GM21529 (cell line): ENCODE measurements around the gene GFI1B.
"Not testable (repeated sequence)": the region's sequence is repeated elsewhere in the genome, so short reads cannot be mapped to it uniquely, and the experiment has no call there.

Experiments
- ATAC-seq: cut with Tn5 transposase; IDR thresholded peaks from one replicate; pipeline ENCODE4 v1.9.1; 2021; ENCODE audit not compliant: unreplicated experiment

The GFI1B gene

DNA sequence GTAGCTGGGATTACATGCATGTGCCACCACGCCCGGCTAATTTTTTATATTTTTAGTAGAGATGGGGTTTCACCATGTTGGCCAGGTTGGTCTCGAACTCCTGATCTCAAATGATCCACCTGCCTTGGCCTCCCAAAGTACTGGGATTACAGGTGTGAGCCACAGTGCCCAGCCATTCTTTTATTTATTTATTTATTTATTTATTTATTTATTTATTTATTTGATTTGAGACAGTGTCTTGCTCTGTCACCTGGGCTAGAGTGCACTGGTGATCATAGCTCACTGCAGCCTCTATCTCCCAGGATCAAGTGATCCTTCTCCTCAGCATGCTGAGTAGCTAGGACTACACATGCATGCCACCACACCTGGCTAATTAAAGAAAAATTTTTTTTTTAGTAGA is 10.6 kb upstream of the GFI1B start:
- ATAC-seq = not testable (repeated sequence)

DNA sequence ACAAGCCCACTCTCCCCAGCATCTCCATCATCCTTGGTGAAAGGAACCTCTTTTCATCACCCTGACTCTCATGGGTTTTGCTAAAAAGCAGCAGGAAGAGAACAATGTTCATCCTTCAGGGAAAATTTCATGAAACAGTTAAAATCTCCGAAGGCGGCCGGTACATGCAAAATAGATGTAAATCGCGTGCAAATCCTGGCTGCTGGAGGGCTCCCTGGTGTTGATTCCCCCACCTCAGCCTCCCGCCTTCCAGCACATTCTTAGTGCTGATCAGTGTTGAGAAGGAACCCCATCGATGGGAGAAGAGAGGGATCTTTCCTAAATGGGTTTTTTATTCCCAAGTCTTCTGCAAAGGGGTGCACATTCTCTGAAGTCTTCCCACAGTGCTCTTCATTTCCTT is 8.7 kb upstream of the GFI1B start:
- no peak for ATAC-seq

GRCh38 chr9:132970324-132971062 is 8.0 kb upstream of the GFI1B start:
- no peak for ATAC-seq

- no peak for ATAC-seq
Measured at GRCh38 chr9:132973166-132973565, 5.3 kb upstream of the GFI1B start.

DNA sequence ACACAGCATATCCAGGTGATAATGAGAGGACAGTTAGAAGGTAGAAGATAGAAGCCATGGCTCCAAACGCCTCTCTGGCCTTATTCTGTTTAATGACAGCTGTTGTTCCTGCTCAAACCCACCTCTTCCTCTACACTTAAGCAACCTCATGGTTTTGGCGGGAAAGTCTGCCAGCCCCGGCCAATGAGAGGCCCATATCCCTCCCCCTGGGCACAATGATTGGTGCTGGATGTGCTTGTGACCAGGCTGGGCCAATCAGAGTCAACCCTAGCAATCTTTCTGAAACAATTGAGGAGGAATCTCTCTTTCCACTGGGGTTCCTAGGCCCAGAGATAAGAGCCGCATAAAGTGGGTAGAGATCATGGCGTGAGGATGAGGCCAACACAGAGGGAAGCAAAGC is 4.8 kb upstream of the GFI1B start:
- no peak for ATAC-seq

DNA sequence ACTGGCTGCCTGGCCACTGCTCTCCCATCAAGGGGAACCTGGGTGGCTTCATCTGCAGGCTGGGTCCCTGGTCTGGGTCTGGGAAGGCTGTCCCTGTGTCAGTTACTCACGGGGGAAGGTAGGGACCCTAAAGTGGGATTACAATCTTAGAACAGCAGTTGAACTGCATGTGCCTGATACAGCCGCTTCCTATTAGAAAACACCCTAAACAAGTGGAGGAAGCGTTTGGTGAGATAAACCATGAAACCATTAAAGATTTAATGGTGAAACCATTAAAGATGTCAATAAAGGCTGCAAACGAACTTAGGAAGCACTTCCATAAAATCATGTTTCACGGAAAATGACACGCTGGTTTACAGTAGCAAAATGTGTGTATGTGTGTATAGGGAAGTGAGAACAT is 2.5 kb upstream of the GFI1B start:
- ATAC-seq = no peak

DNA sequence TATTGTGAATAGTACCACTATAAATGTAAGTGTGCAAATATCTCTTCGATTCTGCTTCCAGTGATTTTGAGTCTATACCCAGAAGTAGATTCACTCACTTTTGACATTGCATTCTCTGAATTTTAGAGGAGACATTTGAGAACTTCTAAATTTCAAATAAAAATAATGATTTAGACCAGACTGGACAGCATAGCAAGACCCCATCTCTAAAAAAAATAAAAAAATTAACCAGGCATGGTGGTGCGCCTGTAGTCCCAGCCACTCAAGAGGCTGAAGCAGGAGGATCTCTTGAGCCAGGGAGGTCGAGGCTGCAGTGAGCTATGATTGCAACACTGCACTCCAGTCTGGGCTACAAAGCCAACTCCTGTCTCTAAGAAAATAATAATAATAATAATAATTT is 1.9 kb upstream of the GFI1B start:
- no peak for ATAC-seq

GRCh38 chr9:132978112-132978450 is 413 bp upstream of the GFI1B start:
- no peak for ATAC-seq

GRCh38 chr9:132980157-132980556 is 1.7 kb downstream of the GFI1B start:
- ATAC-seq = no peak

- peak; percentile 52 for ATAC-seq
Measured at GRCh38 chr9:132982458-132982857, 4.0 kb downstream of the GFI1B start.

GRCh38 chr9:132983491-132984201 is 5.2 kb downstream of the GFI1B start:
- no peak for ATAC-seq

GRCh38 chr9:132984202-132985070 is 5.9 kb downstream of the GFI1B start:
- ATAC-seq = no peak

DNA sequence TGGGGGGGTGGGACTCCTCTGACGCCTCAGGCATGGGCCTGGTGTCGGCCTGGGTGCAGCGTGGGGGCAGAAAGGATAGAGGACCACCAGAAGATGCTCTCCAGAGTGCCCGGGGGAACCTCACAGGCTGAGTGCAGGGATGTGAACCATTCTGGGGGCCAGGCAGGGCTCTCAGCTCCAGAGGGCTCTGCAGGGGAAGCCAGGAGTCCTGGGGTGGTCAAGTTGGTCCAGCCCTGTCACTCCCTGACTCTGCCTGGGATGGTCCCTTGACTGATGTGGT is 6.5 kb downstream of the GFI1B start:
- no peak for ATAC-seq

GRCh38 chr9:132985489-132985888 is 7.0 kb downstream of the GFI1B start:
- no peak for ATAC-seq

- no peak for ATAC-seq
Measured at GRCh38 chr9:132986114-132986513, 7.6 kb downstream of the GFI1B start.

DNA sequence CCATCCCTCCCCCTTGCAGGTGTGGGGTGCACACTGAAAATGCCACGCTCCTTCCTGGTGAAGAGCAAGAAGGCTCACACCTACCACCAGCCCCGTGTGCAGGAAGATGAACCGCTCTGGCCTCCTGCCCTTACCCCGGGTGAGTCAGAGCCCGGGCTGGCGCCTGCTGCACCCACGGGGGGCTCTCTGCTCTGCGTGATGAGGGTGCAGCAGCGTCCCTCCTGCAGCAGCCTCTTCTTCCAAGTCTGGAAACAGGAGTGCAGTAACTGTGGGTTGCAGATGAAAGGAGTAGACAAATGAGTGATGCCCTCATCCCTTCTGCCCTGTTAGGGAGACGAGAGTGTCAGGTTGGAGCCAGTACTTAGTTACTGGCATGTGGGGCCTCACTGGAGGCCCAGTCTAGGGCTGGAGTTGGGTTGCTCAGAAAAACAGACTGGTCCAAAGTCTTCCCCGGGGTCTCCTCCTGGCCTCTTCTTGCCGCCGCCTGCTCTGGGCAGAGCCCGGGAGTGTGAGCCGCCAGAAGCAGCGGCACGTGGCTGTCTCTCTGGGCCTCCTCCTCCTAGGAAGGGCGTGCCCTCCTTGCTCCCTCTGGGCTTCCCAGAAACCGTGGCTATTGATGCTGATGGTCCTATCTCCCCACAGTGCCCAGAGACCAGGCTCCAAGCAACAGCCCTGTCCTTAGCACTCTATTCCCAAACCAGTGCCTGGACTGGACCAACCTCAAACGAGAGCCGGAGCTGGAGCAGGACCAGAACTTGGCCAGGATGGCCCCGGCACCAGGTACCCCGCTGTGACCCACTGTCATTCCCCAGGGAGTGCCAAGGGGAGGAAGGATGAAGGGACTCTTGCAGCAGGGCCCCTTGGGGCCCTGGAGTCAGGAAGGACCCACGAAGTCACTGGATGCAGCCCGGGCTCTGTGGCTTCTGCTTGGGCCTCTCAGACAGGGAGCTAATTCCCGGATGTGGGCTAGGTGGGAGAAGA is 8.4 kb downstream of the GFI1B start:
- ATAC-seq = no peak

DNA sequence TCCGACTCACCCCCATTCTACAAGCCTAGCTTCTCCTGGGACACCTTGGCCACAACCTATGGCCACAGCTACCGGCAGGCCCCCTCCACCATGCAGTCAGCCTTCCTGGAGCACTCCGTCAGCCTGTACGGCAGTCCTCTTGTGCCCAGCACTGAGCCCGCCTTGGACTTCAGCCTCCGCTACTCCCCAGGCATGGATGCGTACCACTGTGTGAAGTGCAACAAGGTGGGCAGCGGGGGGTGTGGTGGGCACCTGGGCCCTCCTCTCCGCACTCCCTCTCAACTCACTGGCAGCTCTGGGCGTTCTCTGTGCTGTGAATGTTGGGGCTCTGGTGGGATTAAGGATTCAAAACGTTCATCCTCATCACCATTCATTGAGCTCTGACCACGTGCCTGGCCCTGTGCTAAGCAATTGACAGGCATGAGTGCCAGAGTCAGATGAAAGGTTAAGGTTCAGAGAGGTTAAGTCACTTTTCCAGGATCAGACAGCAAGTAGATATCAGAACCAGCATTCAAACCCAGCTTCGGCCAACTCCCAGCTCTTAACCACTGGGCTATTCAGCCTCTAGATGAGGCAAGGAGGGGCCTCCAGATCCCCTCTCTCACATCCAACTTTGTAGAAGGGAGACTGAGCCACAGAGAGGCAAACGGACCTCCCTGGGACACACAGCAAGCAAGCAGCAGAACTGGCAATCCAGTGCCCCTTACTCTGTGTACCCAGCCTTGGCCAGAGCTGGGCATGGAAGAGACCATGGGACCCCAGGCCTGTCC is 9.9 kb downstream of the GFI1B start:
- ATAC-seq = no peak

GRCh38 chr9:132989014-132989310 is 10.5 kb downstream of the GFI1B start:
- no peak for ATAC-seq

GRCh38 chr9:132989414-132989996 is 11.0 kb downstream of the GFI1B start:
- no peak for ATAC-seq

DNA sequence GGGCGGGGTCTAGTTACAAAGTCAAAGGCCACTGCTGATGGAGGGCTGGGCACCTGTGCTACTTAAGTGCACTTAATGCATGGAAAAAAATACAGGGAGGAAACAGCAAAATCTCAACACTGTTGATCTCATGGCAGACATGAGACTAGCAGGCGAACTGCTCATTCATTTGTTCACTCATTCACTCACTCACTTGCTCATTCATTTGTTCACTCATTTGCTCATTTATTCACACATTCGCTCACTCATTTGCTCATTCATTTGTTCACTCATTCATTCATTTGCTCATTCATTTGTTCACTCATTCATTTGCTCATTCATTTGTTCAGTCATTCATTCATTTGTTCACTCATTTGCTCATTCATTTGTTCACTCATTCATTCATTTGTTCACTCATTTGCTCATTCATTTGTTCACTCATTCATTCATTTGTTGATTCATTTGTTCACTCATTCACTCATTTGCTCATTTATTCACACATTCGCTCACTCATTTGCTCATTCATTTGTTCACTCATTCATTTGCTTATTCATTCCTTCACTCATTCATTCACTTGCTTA is 11.6 kb downstream of the GFI1B start:
- ATAC-seq = not testable (repeated sequence)
